ENCODE results near the gene MICAL2.

DNA sequence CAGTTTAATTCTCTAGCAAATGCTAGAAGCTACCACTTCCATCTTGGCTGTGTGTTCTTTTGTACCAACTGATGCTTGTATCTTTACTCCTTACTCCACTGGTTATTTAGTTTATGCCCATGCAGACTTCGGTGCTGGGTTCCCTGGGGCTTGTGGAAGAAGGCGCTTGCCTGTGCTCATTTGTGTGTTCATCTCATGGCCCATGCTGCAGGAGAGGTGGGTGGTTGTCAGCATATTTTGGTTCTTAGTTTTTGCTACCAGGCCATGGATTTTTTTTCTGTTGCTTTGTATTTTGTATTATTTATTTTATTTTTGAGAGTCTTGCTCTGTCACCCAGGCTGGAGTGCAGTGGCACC is 22.4 kb downstream of the MICAL2 start:
- TF ChIP-seq, protein P1, sequence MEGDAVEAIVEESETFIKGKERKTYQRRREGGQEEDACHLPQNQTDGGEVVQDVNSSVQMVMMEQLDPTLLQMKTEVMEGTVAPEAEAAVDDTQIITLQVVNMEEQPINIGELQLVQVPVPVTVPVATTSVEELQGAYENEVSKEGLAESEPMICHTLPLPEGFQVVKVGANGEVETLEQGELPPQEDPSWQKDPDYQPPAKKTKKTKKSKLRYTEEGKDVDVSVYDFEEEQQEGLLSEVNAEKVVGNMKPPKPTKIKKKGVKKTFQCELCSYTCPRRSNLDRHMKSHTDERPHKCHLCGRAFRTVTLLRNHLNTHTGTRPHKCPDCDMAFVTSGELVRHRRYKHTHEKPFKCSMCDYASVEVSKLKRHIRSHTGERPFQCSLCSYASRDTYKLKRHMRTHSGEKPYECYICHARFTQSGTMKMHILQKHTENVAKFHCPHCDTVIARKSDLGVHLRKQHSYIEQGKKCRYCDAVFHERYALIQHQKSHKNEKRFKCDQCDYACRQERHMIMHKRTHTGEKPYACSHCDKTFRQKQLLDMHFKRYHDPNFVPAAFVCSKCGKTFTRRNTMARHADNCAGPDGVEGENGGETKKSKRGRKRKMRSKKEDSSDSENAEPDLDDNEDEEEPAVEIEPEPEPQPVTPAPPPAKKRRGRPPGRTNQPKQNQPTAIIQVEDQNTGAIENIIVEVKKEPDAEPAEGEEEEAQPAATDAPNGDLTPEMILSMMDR (IDR thresholded peaks at IDR 0.05): no peak
- no peak for TF ChIP-seq POLR2A (IDR thresholded peaks at IDR 0.05)
